ENCODE data around the gene MLXIP. TPM values are rescaled to one million over a fixed set of nuclear protein-coding genes. Genes with fewer than 3 reads are reported as not detected.
A peak's percentile ranks its signal among the peaks of the same experiment; 100 is the strongest.

MLXIP gene
- total and polyA plus RNA-seq, 2 of the 13 experiments (the other 11 are each of a cell fraction or from before 2014, with no cell fraction given): 5.3 to 6.7 TPM

- TF ChIP-seq ZNF687 (CRISPR knock-in tag; IDR thresholded peaks at IDR 0.05) (peak; percentile 10; the same call in 1 of the 2 replicates), ZBTB46 (CRISPR knock-in tag; IDR thresholded peaks at IDR 0.05; ENCODE audit: borderline replicate concordance) (no peak), FOXK1 (CRISPR knock-in tag; IDR thresholded peaks at IDR 0.05; ENCODE audit: borderline replicate concordance, low read depth) (no peak), ZEB1 (IDR thresholded peaks at IDR 0.05; ENCODE audit: insufficient replicate concordance, low read depth) (no peak), NR2F2 (IDR thresholded peaks at IDR 0.05; ENCODE audit: borderline replicate concordance, low read depth) (no peak), ZNF652 (CRISPR knock-in tag; IDR thresholded peaks at IDR 0.05; ENCODE audit: borderline replicate concordance, low read depth) (no peak), ZNF572 (CRISPR knock-in tag; IDR thresholded peaks at IDR 0.05) (no peak), DBP (CRISPR knock-in tag; IDR thresholded peaks at IDR 0.05; ENCODE audit: not compliant biosample characterization) (no peak), MEIS2 (CRISPR knock-in tag; IDR thresholded peaks at IDR 0.05) (no peak), CSRNP2 (CRISPR knock-in tag; conservative IDR thresholded peaks at IDR 0.05; ENCODE audit: low read depth) (no peak), POLR2A (IDR thresholded peaks at IDR 0.05; ENCODE audit: insufficient read depth in 1 of 2, low read depth in 2 of 2, low read length in 2 of 2) (no peak), HNF1B (CRISPR knock-in tag; IDR thresholded peaks at IDR 0.05) (no peak), NR2F6 (IDR thresholded peaks at IDR 0.05) (peak; percentile 52; the same call in 1 of the 2 replicates), NR2F6 (CRISPR knock-in tag; IDR thresholded peaks at IDR 0.05) (peak; percentile 58), REL (CRISPR knock-in tag; conservative IDR thresholded peaks at IDR 0.05) (no peak), ZNF414 (CRISPR knock-in tag; IDR thresholded peaks at IDR 0.05) (no peak), ZFP36L2 (CRISPR knock-in tag; IDR thresholded peaks at IDR 0.05) (no peak), NFIB (CRISPR knock-in tag; IDR thresholded peaks at IDR 0.05; ENCODE audit: borderline replicate concordance) (no peak), ZBTB3 (CRISPR knock-in tag; IDR thresholded peaks at IDR 0.05; ENCODE audit: borderline replicate concordance, low read depth) (no peak)
Observed at GRCh38 chr12:122029620-122030423, 48.7 kb upstream of the MLXIP start (continued).
